Testis (tissue), 2 donors: ENCODE measurements around the gene ASAP2.

Experiments
- POLR2A ChIP-seq: fragments of 450-650 bp; IDR thresholded peaks from one replicate; pipeline ENCODE4 v1.6.1; 2017; ENCODE audit warnings: antibody characterized with exemption, mild to moderate bottlenecking, moderate library complexity
- TF ChIP-seq, protein P1 (sequence below), 3 experiments: fragments of 450-650 bp in 2 of 3; fragments of 200-600 bp in 1 of 3; sonication (generic) in 1 of 3; IDR thresholded peaks; one replicate each; pipeline ENCODE4 v1.5.1; 2016 to 2019; ENCODE audit warnings: antibody characterized with exemption in 3 of 3, mild to moderate bottlenecking in 2 of 3, moderate library complexity in 1 of 3

DNA sequence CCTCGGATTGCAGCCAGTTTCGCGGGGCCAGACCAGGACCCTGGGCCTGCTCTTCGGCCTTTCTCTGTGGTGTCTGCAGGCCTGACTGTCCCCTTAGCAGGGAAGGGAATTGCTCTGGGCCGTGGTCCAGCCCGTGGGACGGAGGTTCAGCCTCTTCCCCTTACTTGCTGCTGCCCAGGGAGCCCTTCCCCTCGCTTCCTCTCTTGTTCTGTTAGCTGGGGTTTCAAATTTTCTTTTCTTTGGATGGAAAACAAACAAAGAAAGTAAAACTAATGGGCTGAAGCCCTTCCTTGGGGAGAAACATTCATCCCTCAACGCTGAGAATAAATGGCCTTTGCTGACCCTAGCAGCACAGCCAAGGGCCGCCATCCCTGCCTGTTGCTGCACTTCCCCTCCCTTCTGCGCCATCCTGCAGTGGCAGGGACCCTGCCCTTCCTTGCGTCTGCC is 52.4 kb downstream of the ASAP2 start:
- TF ChIP-seq, protein P1, sequence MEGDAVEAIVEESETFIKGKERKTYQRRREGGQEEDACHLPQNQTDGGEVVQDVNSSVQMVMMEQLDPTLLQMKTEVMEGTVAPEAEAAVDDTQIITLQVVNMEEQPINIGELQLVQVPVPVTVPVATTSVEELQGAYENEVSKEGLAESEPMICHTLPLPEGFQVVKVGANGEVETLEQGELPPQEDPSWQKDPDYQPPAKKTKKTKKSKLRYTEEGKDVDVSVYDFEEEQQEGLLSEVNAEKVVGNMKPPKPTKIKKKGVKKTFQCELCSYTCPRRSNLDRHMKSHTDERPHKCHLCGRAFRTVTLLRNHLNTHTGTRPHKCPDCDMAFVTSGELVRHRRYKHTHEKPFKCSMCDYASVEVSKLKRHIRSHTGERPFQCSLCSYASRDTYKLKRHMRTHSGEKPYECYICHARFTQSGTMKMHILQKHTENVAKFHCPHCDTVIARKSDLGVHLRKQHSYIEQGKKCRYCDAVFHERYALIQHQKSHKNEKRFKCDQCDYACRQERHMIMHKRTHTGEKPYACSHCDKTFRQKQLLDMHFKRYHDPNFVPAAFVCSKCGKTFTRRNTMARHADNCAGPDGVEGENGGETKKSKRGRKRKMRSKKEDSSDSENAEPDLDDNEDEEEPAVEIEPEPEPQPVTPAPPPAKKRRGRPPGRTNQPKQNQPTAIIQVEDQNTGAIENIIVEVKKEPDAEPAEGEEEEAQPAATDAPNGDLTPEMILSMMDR (IDR thresholded peaks at IDR 0.05): no peak
- TF ChIP-seq POLR2A: no peak
